Measurements from ENCODE around the gene MRPL12. TPM values are rescaled to one million over a fixed set of nuclear protein-coding genes. Genes with fewer than 3 reads are reported as not detected.
A peak's percentile ranks its signal among the peaks of the same experiment; 100 is the strongest.

MRPL12 gene
- total and polyA plus RNA-seq, 9 of the 15 experiments (the other 6 are each of a cell fraction or from before 2014, with no cell fraction given), result 0.94 to 338 (median 100) TPM

DNA sequence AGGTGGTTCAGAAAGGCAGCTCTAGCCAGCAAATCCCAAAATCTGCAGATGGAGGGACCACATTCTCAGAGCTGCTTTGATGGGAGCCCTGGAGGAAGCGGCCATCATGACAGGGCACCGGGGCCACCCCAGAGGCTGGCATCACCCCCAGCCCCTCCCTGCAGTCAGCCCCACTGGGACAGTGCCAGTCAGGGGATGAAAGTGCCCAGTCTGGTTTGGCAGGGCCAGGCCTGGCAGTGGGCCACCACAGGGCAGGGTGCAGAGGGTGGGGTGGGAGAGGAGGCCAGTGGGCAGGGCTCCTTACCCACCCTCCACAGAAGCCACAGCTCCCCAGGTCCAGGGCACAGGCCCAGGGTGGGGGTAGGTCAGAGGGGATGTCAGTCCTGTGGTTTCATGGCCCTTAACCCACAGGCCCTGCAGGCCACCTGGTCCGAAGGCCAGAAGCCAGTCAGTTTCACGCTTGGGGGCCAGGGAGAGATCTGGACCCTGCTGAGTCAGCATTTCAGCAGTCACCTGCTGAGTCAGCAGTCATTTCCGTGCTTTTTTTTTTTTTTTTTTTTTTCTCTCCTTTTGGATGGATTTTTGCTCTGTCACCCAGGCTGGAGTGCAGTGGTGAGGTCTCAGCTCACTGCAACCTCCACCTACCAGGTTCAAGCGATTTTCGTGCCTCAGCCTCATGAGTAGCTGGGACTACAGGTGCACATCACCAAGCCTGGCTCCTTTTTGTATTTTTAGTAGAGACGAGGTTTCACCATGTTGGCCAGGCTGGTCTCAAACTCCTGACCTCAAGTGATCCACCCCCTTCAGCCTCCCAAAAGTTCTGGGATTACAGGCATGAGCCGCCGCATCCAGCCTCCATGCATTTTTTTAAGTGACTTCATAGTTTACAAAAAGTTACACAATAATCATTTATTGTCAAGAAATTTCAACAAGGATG, 19.3 kb downstream of the MRPL12 start (continued):
- no peak for TF ChIP-seq TFAM (CRISPR knock-in tag; conservative IDR thresholded peaks at IDR 0.05)
- peak; percentile 65 for TF ChIP-seq ARID1B (IDR thresholded peaks at IDR 0.05)
- TF ChIP-seq, protein P1, sequence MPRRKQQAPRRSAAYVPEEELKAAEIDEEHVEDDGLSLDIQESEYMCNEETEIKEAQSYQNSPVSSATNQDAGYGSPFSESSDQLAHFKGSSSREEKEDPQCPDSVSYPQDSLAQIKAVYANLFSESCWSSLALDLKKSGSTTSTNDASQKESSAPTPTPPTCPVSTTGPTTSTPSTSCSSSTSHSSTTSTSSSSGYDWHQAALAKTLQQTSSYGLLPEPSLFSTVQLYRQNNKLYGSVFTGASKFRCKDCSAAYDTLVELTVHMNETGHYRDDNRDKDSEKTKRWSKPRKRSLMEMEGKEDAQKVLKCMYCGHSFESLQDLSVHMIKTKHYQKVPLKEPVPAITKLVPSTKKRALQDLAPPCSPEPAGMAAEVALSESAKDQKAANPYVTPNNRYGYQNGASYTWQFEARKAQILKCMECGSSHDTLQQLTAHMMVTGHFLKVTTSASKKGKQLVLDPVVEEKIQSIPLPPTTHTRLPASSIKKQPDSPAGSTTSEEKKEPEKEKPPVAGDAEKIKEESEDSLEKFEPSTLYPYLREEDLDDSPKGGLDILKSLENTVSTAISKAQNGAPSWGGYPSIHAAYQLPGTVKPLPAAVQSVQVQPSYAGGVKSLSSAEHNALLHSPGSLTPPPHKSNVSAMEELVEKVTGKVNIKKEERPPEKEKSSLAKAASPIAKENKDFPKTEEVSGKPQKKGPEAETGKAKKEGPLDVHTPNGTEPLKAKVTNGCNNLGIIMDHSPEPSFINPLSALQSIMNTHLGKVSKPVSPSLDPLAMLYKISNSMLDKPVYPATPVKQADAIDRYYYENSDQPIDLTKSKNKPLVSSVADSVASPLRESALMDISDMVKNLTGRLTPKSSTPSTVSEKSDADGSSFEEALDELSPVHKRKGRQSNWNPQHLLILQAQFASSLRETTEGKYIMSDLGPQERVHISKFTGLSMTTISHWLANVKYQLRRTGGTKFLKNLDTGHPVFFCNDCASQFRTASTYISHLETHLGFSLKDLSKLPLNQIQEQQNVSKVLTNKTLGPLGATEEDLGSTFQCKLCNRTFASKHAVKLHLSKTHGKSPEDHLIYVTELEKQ (CRISPR knock-in tag; IDR thresholded peaks at IDR 0.05), result no peak
- TF ChIP-seq MAFK (IDR thresholded peaks at IDR 0.05; ENCODE audit: low read length), result peak; percentile 100
- TF ChIP-seq THAP12 (CRISPR knock-in tag; IDR thresholded peaks at IDR 0.05), result 0 out of 2 replicates have a peak, but pooled peaks have one; percentile 38
- TF ChIP-seq TFAP4 (CRISPR knock-in tag; IDR thresholded peaks at IDR 0.05; ENCODE audit: borderline replicate concordance), result peak; percentile 71
- TF ChIP-seq GABPA (tag; conservative IDR thresholded peaks at IDR 0.05; ENCODE audit: low read depth), result 0 out of 2 replicates have a peak, but pooled peaks have one; percentile 23
- no peak for TF ChIP-seq JUN (IDR thresholded peaks at IDR 0.05; ENCODE audit: borderline replicate concordance, low read depth, low read length)
- TF ChIP-seq JUN (CRISPR knock-in tag; IDR thresholded peaks at IDR 0.05; ENCODE audit: borderline replicate concordance), result no peak
- TF ChIP-seq JUND (IDR thresholded peaks at IDR 0.05; ENCODE audit: borderline replicate concordance, low read depth, low read length), result peak; percentile 74
- TF ChIP-seq JUND (tag; IDR thresholded peaks at IDR 0.05; ENCODE audit: borderline replicate concordance, low read depth, low read length), result peak; percentile 51; the same call in 1 of the 3 replicates
- no peak for TF ChIP-seq PBX2 (CRISPR knock-in tag; IDR thresholded peaks at IDR 0.05; ENCODE audit: low read depth)
- 0 out of 2 replicates have a peak, but pooled peaks have one; percentile 7 for TF ChIP-seq PBX2 (tag; conservative IDR thresholded peaks at IDR 0.05; ENCODE audit: low read depth)
- TF ChIP-seq ARNT (IDR thresholded peaks at IDR 0.05), result peak in 1 of 2 experiments; percentile 61; a peak in 1 of 4 replicates
- TF ChIP-seq MIER1 (IDR thresholded peaks at IDR 0.05; ENCODE audit: low read depth), result peak; percentile 34; the same call in 1 of the 2 replicates
- peak; percentile 70 for TF ChIP-seq FOSL1 (tag; conservative IDR thresholded peaks at IDR 0.05)
- TF ChIP-seq RBFOX2 (IDR thresholded peaks at IDR 0.05; ENCODE audit: low read depth, low read length), result peak; percentile 45
